AG20443 (cell line): ENCODE measurements around the gene TBATA.
A peak's percentile ranks its signal among the peaks of the same experiment; 100 is the strongest.

Source experiments
- DNase-seq: peaks from one replicate; pipeline ENCODE4 v3.0.0; 2012; ENCODE audit warnings: low spot score, mixed read lengths

Gene TBATA

GRCh38 chr10:70785190-70785589, at the start of gene TBATA:
TSS of gene TBATA (minus strand) at chr10:70785377. CDS start at chr10:70783379, 1,998 bp downstream.
- DNase-seq, result no peak

GRCh38 chr10:70834441-70835151, 49.4 kb upstream of the TBATA start:
- DNase-seq, result no peak

GRCh38 chr10:70834021-70834420, 48.8 kb upstream of the TBATA start:
- DNase-seq, result no peak

GRCh38 chr10:70833601-70834000, 48.4 kb upstream of the TBATA start:
- no peak for DNase-seq

- DNase-seq, result peak; percentile 78
These were observed 47.8 kb upstream of the TBATA start for GRCh38 chr10:70832852-70833528.

GRCh38 chr10:70832221-70832620, 47.0 kb upstream of the TBATA start:
- DNase-seq, result no peak

GRCh38 chr10:70830164-70830563, 45.0 kb upstream of the TBATA start:
- DNase-seq, result no peak

- DNase-seq, result no peak
These were observed 44.4 kb upstream of the TBATA start for GRCh38 chr10:70829543-70829942.

GRCh38 chr10:70828923-70829322, 43.7 kb upstream of the TBATA start:
- DNase-seq, result no peak

GRCh38 chr10:70827086-70827757, 42.0 kb upstream of the TBATA start:
- no peak for DNase-seq

GRCh38 chr10:70822076-70822820, 37.1 kb upstream of the TBATA start:
- no peak for DNase-seq

GRCh38 chr10:70820976-70821750, 36.0 kb upstream of the TBATA start:
- DNase-seq, result no peak

GRCh38 chr10:70816220-70816894, 31.2 kb upstream of the TBATA start:
- DNase-seq, result peak; percentile 88

GRCh38 chr10:70815504-70816219, 30.5 kb upstream of the TBATA start, which contains the start of gene SGPL1:
TSS of gene SGPL1 (plus strand) at chr10:70815948. CDS start at chr10:70816854, 906 bp downstream.
- peak; percentile 99 for DNase-seq

- no peak for DNase-seq
These were observed 28.9 kb upstream of the TBATA start for GRCh38 chr10:70814126-70814525.

GRCh38 chr10:70812814-70813213, 27.6 kb upstream of the TBATA start:
- DNase-seq, result no peak

GRCh38 chr10:70811881-70812280, 26.7 kb upstream of the TBATA start:
- DNase-seq, result no peak

- no peak for DNase-seq
These were observed 25.8 kb upstream of the TBATA start for GRCh38 chr10:70810967-70811366.

- DNase-seq, result peak; percentile 17
These were observed 24.5 kb upstream of the TBATA start for GRCh38 chr10:70809726-70810125.

- DNase-seq, result peak; percentile 18
These were observed 23.9 kb upstream of the TBATA start for GRCh38 chr10:70809011-70809611.
